ENCODE measurements around the gene STK17B. TPM values are rescaled to one million over a fixed set of nuclear protein-coding genes. Genes with fewer than 3 reads are reported as not detected.

Gene STK17B
- total and polyA plus RNA-seq, 8 donors = 1.9 to 10.9 (median 6.9) TPM

DNA sequence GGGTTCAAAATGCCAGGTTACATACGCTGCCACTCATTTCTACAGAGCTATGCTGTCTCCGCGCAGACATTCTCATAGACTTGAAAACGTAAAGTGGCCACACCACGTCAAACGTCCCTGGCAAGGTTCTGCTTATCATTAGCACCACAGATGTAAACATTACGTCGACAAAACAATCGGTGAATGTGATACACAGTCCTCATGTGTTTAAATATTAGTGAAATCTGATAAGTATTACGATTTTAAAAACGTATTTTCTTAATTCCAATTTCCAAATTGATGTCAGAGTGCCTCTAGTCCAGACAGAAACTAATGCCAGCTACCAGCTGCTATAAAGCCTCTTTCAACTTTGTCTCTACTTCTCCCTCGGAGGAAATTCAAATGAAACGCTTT lies 1.2 kb downstream of the STK17B start:
- intact Hi-C loops (cut with DNase I) = no loop called here
- Histone ChIP-seq H3K27me3 (no peaks in the 10 kb centered on the region), H3K36me3 (no peaks in the 10 kb centered on the region), H3K9me3 (no peaks in the 10 kb centered on the region), H3K4me1 (peaks cover 0 to 10% (median 6%) of the 10 kb centered on the region in 3 donors), H3K27ac (peak overlapping the region in 3 of 4 donors; percentile 73 to 92 (median 83)), H3K4me3 (peak overlapping the region; percentile 84 to 98 (median 92))
- TF ChIP-seq, protein P1, sequence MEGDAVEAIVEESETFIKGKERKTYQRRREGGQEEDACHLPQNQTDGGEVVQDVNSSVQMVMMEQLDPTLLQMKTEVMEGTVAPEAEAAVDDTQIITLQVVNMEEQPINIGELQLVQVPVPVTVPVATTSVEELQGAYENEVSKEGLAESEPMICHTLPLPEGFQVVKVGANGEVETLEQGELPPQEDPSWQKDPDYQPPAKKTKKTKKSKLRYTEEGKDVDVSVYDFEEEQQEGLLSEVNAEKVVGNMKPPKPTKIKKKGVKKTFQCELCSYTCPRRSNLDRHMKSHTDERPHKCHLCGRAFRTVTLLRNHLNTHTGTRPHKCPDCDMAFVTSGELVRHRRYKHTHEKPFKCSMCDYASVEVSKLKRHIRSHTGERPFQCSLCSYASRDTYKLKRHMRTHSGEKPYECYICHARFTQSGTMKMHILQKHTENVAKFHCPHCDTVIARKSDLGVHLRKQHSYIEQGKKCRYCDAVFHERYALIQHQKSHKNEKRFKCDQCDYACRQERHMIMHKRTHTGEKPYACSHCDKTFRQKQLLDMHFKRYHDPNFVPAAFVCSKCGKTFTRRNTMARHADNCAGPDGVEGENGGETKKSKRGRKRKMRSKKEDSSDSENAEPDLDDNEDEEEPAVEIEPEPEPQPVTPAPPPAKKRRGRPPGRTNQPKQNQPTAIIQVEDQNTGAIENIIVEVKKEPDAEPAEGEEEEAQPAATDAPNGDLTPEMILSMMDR (IDR thresholded peaks at IDR 0.05) = no peak
- peak; percentile 36 to 46 (median 38) for ATAC-seq
- DNase-seq = peak in 4 of 6 donors; percentile 27 to 57 (median 28)
- FAIRE-seq = no peak
- 0 to 1% methylated on average over 13 of the region's 13 CpGs for WGBS, 2 donors

DNA sequence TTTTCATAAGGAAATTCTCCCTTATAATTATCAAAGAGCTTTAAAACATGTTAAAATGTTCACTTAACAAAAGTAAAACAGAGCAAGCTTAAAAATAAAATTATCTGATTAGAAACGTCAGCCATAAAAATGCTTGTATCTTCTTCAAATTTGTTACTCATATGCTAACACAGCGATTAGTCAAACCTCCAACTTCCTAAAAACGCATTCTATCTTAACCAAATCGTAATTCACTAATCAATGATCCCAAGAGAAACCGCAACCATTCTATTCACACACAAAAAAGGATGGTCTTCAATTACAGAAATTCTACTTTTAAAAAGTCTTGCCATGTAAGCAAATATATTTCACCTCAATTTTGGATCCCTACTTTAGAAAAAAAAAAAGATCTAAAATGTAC lies 1.9 kb downstream of the STK17B start:
- intact Hi-C loops (cut with DNase I) = no loop called here
- Histone ChIP-seq H3K4me1 (peaks cover 0 to 10% (median 6%) of the 10 kb centered on the region in 3 donors), H3K4me3 (peak overlapping the region in 3 of 4 donors; percentile 88 to 98 (median 97)), H3K27ac (no peak overlapping the region), H3K27me3 (no peaks in the 10 kb centered on the region), H3K9me3 (no peaks in the 10 kb centered on the region), H3K36me3 (no peaks in the 10 kb centered on the region)
- ATAC-seq (no peak), FAIRE-seq (peak; percentile 49), DNase-seq (no peak)
- WGBS, 2 donors = 55 to 71% methylated on average over 5 of the region's 5 CpGs
- TF ChIP-seq, protein P1 (IDR thresholded peaks at IDR 0.05) = no peak

DNA sequence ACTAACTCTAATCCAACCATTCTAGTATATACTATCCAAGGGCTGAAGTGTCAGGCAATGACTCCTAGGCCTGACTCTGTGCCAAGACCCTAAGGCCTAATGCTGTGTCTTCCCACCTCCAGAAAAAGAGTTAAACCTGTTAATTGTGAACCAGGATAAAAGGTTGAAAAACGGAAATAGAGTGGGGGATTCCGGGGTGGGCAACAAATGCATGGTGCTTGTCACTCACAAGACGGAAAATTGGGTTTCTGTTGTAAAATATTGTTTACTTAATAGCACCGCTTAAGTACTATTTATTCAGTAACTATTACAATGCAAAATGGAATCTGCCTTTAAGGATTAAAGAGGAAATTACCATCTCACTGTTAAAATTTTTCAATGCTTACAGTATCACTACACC lies 3.2 kb downstream of the STK17B start:
- intact Hi-C loops (cut with DNase I) = no loop called here

DNA sequence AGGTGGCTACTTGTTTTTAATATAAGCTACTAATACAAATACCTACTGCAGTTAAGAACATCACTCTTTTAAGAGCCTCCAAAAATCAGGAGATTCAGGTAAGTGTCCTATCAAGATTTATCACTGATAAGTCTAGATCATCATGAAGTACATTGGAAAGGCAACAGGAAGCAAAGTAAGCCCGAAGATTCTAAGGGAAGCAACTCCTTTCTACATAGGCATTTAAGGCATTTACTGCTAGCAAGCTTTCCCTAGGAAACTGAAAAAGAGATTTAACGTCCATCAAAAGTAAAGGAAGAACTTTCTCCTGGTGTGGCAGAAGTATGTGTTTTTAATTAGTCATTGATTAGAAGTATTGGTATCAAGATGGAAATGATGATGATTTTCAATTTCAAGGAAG lies 3.7 kb downstream of the STK17B start:
- FAIRE-seq (no peak), DNase-seq (no peak), ATAC-seq (no peak)
- Histone ChIP-seq H3K4me3 (no peak overlapping the region), H3K27me3 (no peaks in the 10 kb centered on the region), H3K4me1 (peaks cover 0 to 10% (median 6%) of the 10 kb centered on the region in 3 donors), H3K9me3 (no peaks in the 10 kb centered on the region), H3K27ac (no peak overlapping the region), H3K36me3 (peaks cover 0 to 3% (median 0%) of the 10 kb centered on the region in 3 donors)
- TF ChIP-seq, protein P1 (IDR thresholded peaks at IDR 0.05) = no peak
- 75 to 78% methylated on average over 2 of the region's 2 CpGs for whole genome bisulfite sequencing, 2 donors
- intact Hi-C loops (cut with DNase I) = no loop called here

More for the DNA sequence above, 3.2 kb downstream of the STK17B start:
- no peak overlapping the region for H3K27ac ChIP-seq
- H3K4me1 ChIP-seq = peaks cover 0 to 10% (median 6%) of the 10 kb centered on the region in 3 donors
- TF ChIP-seq, protein P1 (IDR thresholded peaks at IDR 0.05) = no peak
- no peaks in the 10 kb centered on the region for H3K36me3 ChIP-seq
- no peaks in the 10 kb centered on the region for H3K27me3 ChIP-seq
- ATAC-seq (no peak), DNase-seq (no peak), FAIRE-seq (no peak)
- WGBS, 2 donors = 70 to 71% methylated on average over 4 of the region's 4 CpGs
- no peak overlapping the region for H3K4me3 ChIP-seq
- no peaks in the 10 kb centered on the region for H3K9me3 ChIP-seq

DNA sequence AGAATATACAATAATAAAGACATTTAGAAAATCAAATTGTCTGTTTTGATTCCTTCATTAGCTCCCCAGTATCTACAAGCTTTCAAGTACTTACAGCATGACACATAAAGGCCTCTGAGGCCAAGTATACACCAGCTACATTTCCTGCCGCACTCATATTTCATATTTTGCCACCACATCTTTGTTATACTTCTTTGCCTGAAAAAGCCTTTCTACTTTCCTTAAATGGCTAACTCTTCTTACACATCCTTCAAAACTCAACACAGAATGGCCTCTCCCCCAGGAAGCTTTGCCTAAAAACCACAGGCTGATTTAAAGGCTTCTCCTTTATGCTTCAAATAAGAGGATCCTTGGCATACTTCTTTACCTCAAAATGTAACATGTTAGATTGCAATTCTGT lies 4.5 kb downstream of the STK17B start:
- Histone ChIP-seq H3K4me1 (peaks cover 0 to 10% (median 6%) of the 10 kb centered on the region in 3 donors), H3K27me3 (no peaks in the 10 kb centered on the region), H3K4me3 (no peak overlapping the region), H3K27ac (no peak overlapping the region), H3K9me3 (no peaks in the 10 kb centered on the region), H3K36me3 (peaks cover 0 to 11% (median 0%) of the 10 kb centered on the region in 3 donors)
- WGBS, 2 donors = 74 to 97% methylated on average over 1 of the region's 1 CpG
- FAIRE-seq (no peak), ATAC-seq (no peak), DNase-seq (no peak)
- intact Hi-C loops (cut with DNase I) = no loop called here
- TF ChIP-seq, protein P1 (IDR thresholded peaks at IDR 0.05) = no peak

Data from pancreas (tissue), 10 donors.